ENCODE results near the gene LARP4B.

DNA sequence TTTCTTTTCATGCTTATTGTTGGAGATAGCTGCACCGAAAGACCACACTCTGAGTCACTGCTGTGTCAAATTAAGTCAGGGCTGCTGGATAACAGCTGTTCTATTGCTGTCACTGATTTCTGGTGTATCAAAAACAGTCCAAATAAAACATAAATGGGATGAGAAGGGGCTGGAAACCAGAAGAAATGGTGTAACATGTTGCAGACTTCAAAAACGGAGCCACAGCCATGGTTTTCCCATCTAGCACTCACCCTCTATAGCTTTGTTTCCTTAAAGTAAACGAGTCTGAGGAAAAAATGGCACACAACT lies 138.8 kb downstream of the LARP4B start:
- TF ChIP-seq SIN3A (IDR thresholded peaks at IDR 0.05; ENCODE audit: borderline replicate concordance, low read depth, low read length) (no peak), JUND (IDR thresholded peaks at IDR 0.05) (no peak), EP300 (IDR thresholded peaks at IDR 0.05; ENCODE audit: borderline replicate concordance in 1 of 2, low read depth in 1 of 2, low read length in 1 of 2) (no peak)
- TF ChIP-seq, protein P1, sequence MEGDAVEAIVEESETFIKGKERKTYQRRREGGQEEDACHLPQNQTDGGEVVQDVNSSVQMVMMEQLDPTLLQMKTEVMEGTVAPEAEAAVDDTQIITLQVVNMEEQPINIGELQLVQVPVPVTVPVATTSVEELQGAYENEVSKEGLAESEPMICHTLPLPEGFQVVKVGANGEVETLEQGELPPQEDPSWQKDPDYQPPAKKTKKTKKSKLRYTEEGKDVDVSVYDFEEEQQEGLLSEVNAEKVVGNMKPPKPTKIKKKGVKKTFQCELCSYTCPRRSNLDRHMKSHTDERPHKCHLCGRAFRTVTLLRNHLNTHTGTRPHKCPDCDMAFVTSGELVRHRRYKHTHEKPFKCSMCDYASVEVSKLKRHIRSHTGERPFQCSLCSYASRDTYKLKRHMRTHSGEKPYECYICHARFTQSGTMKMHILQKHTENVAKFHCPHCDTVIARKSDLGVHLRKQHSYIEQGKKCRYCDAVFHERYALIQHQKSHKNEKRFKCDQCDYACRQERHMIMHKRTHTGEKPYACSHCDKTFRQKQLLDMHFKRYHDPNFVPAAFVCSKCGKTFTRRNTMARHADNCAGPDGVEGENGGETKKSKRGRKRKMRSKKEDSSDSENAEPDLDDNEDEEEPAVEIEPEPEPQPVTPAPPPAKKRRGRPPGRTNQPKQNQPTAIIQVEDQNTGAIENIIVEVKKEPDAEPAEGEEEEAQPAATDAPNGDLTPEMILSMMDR (IDR thresholded peaks at IDR 0.05) = no peak
